GM12891 (cell line): ENCODE data around the gene ITGAX.

Experiments
- DNase-seq: peaks from one replicate; pipeline ENCODE4 v3.0.0; 2011; ENCODE audit warnings: low spot score; ENCODE audit not compliant: insufficient read length
- FAIRE-seq: peaks from 2 replicates; lab custom pipeline; 2011; peaks lifted over from hg19 to GRCh38; lab: Jason Lieb, UNC
- PAX5 ChIP-seq: IDR thresholded peaks from 2 replicates; pipeline ENCODE4 v1.6.1; 2011; ENCODE audit warnings: low read length, moderate library complexity, mild to moderate bottlenecking; ENCODE audit not compliant: insufficient read depth, severe bottlenecking
- POLR2A ChIP-seq: IDR thresholded peaks from 2 replicates; pipeline ENCODE4 v1.6.1; 2011; ENCODE audit warnings: low read depth, low read length, control low read depth
- POLR2AphosphoS5 ChIP-seq: IDR thresholded peaks from 2 replicates; pipeline ENCODE4 v1.6.1; 2011; ENCODE audit warnings: low read depth, low read length, control low read depth
- POU2F2 ChIP-seq: IDR thresholded peaks from 2 replicates; pipeline ENCODE4 v1.6.1; 2011; ENCODE audit warnings: low read depth, mild to moderate bottlenecking, control low read depth, low read length, moderate library complexity
- SPI1 ChIP-seq: IDR thresholded peaks from 2 replicates; pipeline ENCODE4 v1.6.1; 2011; ENCODE audit warnings: low read depth, low read length, control low read depth
- TAF1 ChIP-seq: IDR thresholded peaks from 2 replicates; pipeline ENCODE4 v1.6.1; 2011; ENCODE audit warnings: low read depth, low read length, control low read depth

Gene ITGAX

DNA sequence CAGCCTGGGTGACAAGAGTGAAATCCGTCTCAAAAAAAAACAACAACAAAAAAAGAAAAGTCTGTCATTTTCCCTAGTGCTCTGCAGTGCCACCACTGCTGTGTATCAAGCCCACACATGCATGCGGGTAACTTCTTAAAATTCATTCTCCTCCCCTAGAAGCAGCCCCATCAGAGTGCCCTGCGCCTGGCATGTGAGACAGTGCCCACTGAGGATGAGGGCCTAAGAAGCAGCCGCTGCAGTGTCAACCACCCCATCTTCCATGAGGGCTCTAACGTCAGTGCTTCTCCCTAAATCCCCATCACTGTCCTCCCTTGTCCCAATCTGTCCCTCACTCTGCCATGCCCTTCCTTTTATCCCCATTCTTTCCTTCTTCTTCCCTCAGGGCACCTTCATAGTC, 62.9 kb downstream of the ITGAX start:
- FAIRE-seq = no peak
- no peak for DNase-seq
- TF ChIP-seq POLR2AphosphoS5 (no peak), PAX5 (no peak), SPI1 (no peak), POU2F2 (no peak), TAF1 (no peak)

DNA sequence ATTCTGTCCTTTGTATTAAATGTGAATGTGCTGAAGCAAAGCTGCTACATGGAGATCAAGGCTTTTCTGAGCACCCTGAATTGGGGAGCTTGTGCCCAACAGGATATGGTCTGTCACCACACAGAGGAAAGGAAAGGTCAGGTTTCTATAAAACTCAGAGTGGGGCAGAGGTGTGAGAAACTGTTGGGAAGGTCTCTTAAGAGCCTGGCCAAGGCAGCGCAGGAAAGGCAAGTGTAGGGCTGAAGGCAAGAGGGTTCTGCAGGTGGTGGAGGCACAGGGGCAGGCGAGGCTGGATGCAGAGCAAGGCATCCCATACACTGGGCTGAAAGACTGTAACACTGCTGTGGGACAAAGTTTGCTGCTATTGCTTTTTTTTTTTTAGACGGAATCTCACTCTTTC, 65.1 kb downstream of the ITGAX start:
- no peak for FAIRE-seq
- no peak for DNase-seq
- no peak for TF ChIP-seq POLR2A
- TF ChIP-seq POLR2AphosphoS5 = no peak
- no peak for TF ChIP-seq SPI1
- no peak for TF ChIP-seq POU2F2
- TF ChIP-seq TAF1 = no peak
- TF ChIP-seq PAX5 = no peak

DNA sequence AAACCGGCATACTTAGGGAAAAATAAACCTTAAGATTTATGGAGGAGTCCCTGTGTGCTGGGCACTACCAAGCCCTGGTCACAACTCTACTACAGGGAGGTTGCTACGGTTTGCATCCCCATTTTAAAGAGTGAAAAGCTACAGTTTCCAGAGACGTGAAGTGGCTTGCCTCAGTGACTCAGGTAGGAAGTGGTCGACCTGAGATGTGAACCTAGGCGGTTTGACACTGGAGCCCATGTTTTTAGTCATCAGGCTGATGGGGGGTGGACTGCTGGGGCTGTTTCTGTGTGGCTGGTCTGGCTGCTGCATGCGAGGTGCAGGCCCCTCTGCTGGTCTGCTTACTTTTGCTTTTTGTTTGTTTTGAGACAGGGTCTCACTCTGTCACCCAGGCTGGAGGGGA, 66.6 kb downstream of the ITGAX start:
- DNase-seq = no peak
- no peak for FAIRE-seq

DNA sequence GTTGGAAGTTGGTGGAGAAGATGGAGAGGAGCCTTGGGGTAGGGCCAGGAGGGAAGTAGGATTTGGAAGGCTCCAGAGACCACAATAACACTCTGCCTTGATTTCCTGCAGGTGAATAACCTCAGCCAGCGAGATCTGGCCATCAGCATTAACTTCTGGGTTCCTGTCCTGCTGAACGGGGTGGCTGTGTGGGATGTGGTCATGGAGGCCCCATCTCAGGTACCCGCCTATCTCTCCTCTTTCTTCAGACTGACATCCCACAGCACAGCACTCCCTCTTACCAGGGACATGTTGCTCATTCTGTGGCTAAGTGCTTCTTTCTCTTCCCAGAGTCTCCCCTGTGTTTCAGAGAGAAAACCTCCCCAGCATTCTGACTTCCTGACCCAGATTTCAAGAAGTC, 68.3 kb downstream of the ITGAX start:
- TF ChIP-seq TAF1 (no peak), SPI1 (no peak), PAX5 (no peak), POLR2A (no peak), POLR2AphosphoS5 (no peak), POU2F2 (no peak)
- no peak for DNase-seq
- no peak for FAIRE-seq

More for the DNA sequence above, 66.6 kb downstream of the ITGAX start:
- TF ChIP-seq SPI1 = 0 out of 2 replicates have a peak, but pooled peaks have one; percentile 15
- TF ChIP-seq TAF1 = no peak
- TF ChIP-seq POLR2A = no peak
- no peak for TF ChIP-seq POLR2AphosphoS5
- no peak for TF ChIP-seq POU2F2
- no peak for TF ChIP-seq PAX5

DNA sequence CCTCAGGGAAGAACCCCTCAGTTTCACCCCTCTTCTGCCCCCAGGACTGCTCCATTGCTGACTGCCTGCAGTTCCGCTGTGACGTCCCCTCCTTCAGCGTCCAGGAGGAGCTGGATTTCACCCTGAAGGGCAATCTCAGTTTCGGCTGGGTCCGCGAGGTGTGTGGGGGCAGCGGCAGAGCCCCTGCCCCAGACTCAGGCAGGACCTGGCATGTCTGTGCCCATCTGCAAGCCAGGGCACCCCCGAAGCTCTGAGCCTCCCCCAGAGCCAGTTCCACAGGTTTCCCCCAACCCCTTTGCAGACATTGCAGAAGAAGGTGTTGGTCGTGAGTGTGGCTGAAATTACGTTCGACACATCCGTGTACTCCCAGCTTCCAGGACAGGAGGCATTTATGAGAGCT, 68.8 kb downstream of the ITGAX start:
- FAIRE-seq (no peak), DNase-seq (no peak)
- TF ChIP-seq PAX5 (no peak), SPI1 (no peak), POU2F2 (no peak), TAF1 (no peak), POLR2A (no peak), POLR2AphosphoS5 (no peak)

DNA sequence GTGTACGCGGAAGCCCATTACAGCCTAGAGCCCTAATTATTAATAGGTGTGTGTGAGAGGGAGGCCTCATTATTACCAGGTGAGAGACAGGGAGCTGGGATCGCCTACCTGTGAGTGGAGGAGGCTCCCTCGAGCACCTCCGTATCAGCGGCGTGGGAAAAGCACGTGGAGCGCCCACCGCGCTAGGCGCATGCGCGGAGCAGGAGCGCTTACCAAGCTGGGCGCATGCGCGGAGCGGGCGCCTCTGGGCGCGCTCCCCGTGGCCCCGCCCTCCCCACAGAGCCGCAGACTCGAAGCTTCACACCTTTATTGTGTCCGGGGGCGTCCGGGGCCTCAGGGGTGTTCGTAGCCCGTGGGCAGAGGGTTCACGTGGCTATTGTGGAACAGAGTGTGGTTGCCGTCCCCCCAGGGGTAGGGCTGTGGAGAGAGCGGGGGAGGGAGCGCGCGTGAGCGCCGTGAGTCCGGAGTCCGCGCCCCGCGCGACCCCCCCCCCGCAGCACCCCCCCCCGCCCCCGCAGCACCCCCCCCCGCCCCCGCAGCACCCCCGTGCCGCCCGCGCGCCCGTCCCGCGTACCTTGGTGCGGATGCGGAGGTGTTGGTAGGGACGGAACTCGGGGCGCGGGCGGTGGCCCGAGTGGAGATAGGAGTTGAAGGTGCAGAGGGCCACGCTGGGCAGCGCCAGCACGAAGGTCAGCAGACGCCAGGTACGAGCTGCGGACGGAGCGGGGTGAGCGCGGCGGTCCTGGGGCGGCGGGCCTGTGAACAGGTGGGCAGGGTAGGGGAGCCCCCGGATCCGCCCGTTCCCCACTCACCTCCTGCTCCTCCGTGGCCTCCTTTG, 72.7 kb downstream of the ITGAX start:
- TF ChIP-seq POLR2AphosphoS5 (no peak), POLR2A (no peak), TAF1 (no peak), POU2F2 (no peak), PAX5 (no peak), SPI1 (no peak)
- FAIRE-seq = no peak
- DNase-seq = no peak

DNA sequence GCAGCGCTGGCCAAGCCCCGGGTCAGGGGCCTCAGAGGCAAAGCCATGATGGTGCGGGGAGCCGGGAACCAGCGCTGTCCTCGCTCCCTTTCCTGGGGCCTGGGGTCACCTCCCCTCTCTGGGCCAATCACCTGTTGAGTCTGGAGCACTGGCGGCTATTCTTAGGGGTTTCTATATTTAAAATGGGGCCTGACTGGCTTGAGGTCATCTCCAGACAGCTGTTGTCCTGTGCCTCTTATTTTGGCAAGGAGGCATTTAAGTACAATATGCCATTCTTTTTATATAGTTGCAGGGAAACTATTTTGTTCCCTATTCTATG, 73.3 kb downstream of the ITGAX start, which contains the start of gene COX6A2:
COX6A2 (minus strand) TSS at position 82 of the 319 bp plus-strand sequence; CDS start at position 47, 35 bp downstream.
- no peak for FAIRE-seq
- DNase-seq = no peak
- TF ChIP-seq POLR2AphosphoS5 (no peak), TAF1 (no peak), POLR2A (no peak), SPI1 (no peak), PAX5 (no peak), POU2F2 (no peak)

DNA sequence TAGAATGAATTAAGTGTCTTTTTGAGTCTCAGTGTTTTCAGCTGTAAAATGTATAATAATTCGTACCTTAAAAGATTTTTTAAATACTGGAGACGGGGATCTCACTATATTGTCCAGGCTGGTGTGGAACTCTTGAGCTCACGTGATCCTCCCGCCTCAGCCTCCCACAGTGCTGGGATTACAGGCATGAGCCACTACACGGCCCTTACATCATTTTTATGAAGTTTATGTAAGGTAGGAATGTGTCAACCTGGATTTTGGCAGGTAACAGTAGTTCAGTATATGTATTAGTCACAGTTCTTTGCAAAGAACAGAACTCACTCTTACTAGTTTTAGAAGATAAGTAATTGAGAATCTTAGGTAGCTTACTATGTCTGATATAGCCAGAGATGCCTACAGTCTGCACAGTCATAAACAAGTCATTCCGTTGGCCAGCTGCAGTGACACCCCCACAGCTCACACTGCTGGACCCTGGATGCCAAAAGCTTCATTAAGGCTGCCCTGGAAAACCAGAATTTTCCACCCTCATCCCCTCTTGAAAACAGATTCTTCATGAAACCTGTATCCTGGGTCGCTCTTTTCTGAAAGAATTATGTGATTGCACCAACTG, 73.8 kb downstream of the ITGAX start:
- FAIRE-seq = no peak

DNA sequence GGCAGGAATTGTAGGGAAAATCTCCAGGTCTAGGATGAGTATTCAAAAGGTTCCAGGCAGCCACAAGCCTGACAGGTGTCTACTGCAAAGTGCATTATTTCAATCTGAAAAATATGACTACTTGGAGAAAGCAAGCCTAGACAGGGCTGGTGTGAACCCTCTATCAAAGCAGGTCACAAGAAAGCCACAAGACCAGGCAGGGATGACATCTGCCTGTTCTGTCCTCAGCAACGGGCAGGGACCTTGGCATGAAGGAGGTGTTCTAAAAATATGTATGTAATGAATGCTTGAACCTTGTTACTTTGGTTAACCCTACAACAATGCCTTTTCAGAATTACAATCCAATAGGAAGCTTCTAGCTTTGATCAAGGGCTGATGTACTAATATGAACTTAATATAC, 74.3 kb downstream of the ITGAX start:
- DNase-seq = no peak
- no peak for FAIRE-seq
- TF ChIP-seq POU2F2 (no peak), POLR2AphosphoS5 (no peak), TAF1 (no peak), PAX5 (no peak), SPI1 (no peak), POLR2A (no peak)

More for the DNA sequence above, 73.8 kb downstream of the ITGAX start:
- TF ChIP-seq SPI1 (no peak), POLR2A (no peak), TAF1 (no peak), POLR2AphosphoS5 (no peak), PAX5 (no peak), POU2F2 (no peak)
- no peak for DNase-seq
